H9 (cell line): Measurements from ENCODE around the gene SHANK3. TPM values are rescaled to one million over a fixed set of nuclear protein-coding genes. Genes with fewer than 3 reads are reported as not detected.

Experiments used
- DNase-seq: peaks from one replicate; pipeline ENCODE4 v3.0.0-alpha.2; 2017
- H2AFZ ChIP-seq: one replicate; pipeline ENCODE4 v1.6.1; 2013; ENCODE audit warnings: mild to moderate bottlenecking, low read length, control low read depth, moderate library complexity
- H2AK5ac ChIP-seq: 2 replicates; pipeline ENCODE4 v1.6.1; 2013; ENCODE audit warnings: low read length, control low read depth, mixed read lengths; ENCODE audit not compliant: insufficient read length
- H2BK120ac ChIP-seq: one replicate; pipeline ENCODE4 v1.6.1; 2013; ENCODE audit warnings: low read depth, mild to moderate bottlenecking, low read length, control low read depth, inconsistent platforms; ENCODE audit not compliant: poor library complexity, severe bottlenecking
- H2BK12ac ChIP-seq: 2 replicates; pipeline ENCODE4 v1.6.1; 2013; ENCODE audit warnings: low read length, control low read depth, mixed read lengths, low read depth; ENCODE audit not compliant: insufficient read length
- H2BK15ac ChIP-seq: 2 replicates; pipeline ENCODE4 v1.6.1; 2013; ENCODE audit warnings: low read depth, low read length, control low read depth
- H2BK20ac ChIP-seq: one replicate; pipeline ENCODE4 v1.6.1; 2013; ENCODE audit warnings: low read depth, mild to moderate bottlenecking, low read length, control low read depth, inconsistent platforms; ENCODE audit not compliant: poor library complexity, severe bottlenecking
- H2BK5ac ChIP-seq: 2 replicates; pipeline ENCODE4 v1.6.1; 2013; ENCODE audit warnings: low read length, control low read depth, mixed read lengths; ENCODE audit not compliant: insufficient read length
- H3K14ac ChIP-seq: 2 replicates; pipeline ENCODE4 v1.6.1; 2013; ENCODE audit warnings: low read length, control low read depth; ENCODE audit not compliant: insufficient read depth
- H3K18ac ChIP-seq: 2 replicates; pipeline ENCODE4 v1.6.1; 2013; ENCODE audit warnings: low read depth, mild to moderate bottlenecking, mixed read lengths, low read length, control low read depth; ENCODE audit not compliant: insufficient read length
- H3K23ac ChIP-seq: 2 replicates; pipeline ENCODE4 v1.6.1; 2013; ENCODE audit warnings: low read length, control low read depth, mixed read lengths, low read depth; ENCODE audit not compliant: insufficient read length
- H3K23me2 ChIP-seq: 2 replicates; pipeline ENCODE4 v1.6.1; 2013; ENCODE audit warnings: low read depth, mild to moderate bottlenecking, mixed read lengths, low read length, control low read depth; ENCODE audit not compliant: insufficient read length, poor library complexity, severe bottlenecking
- H3K27ac ChIP-seq: 2 replicates; pipeline ENCODE4 v1.5.1; 2013; ENCODE audit warnings: low read length, control low read depth, mixed read lengths, low read depth; ENCODE audit not compliant: insufficient read length
- H3K27me3 ChIP-seq: 2 replicates; pipeline ENCODE4 v1.6.1; 2013; ENCODE audit warnings: low read length, control low read depth, inconsistent platforms; ENCODE audit not compliant: insufficient read depth
- H3K4ac ChIP-seq: 2 replicates; pipeline ENCODE4 v1.6.1; 2013; ENCODE audit warnings: low read depth, mild to moderate bottlenecking, control low read depth, inconsistent platforms, low read length, moderate library complexity
- H3K4me1 ChIP-seq: 2 replicates; pipeline ENCODE4 v1.6.1; 2013; ENCODE audit warnings: low read length, control low read depth, inconsistent platforms; ENCODE audit not compliant: insufficient read depth
- H3K4me2 ChIP-seq: 2 replicates; pipeline ENCODE4 v1.6.1; 2013; ENCODE audit warnings: low read length, control low read depth, mixed read lengths; ENCODE audit not compliant: insufficient read length, insufficient read depth
- H3K56ac ChIP-seq: 2 replicates; pipeline ENCODE4 v1.6.1; 2013; ENCODE audit warnings: low read depth, mild to moderate bottlenecking, mixed read lengths, low read length, control low read depth; ENCODE audit not compliant: insufficient read length
- H3K79me1 ChIP-seq: 2 replicates; pipeline ENCODE4 v1.6.1; 2013; ENCODE audit warnings: low read depth, mild to moderate bottlenecking, moderate library complexity, low read length, control low read depth, inconsistent platforms; ENCODE audit not compliant: insufficient read depth, poor library complexity, severe bottlenecking
- H3K79me2 ChIP-seq: 2 replicates; pipeline ENCODE4 v1.6.1; 2013; ENCODE audit warnings: low read length, control low read depth, inconsistent platforms; ENCODE audit not compliant: insufficient read depth
- H3K9ac ChIP-seq: 2 replicates; pipeline ENCODE4 v1.6.1; 2013; ENCODE audit warnings: low read length, control low read depth, mixed read lengths; ENCODE audit not compliant: insufficient read length; ENCODE audit errors: extremely low read depth
- H3K9me3 ChIP-seq: one replicate; pipeline ENCODE4 v1.6.1; 2013; ENCODE audit warnings: low read depth, low read length, inconsistent platforms; ENCODE audit not compliant: control insufficient read depth
- H3T11ph ChIP-seq: one replicate; pipeline ENCODE4 v1.6.1; 2013; ENCODE audit warnings: mild to moderate bottlenecking, low read length, control low read depth, inconsistent platforms
- H4K20me1 ChIP-seq: one replicate; pipeline ENCODE4 v1.6.1; 2013; ENCODE audit not compliant: control insufficient read depth, insufficient read length, insufficient read depth
- H4K5ac ChIP-seq: 2 replicates; pipeline ENCODE4 v1.6.1; 2013; ENCODE audit warnings: low read depth, mild to moderate bottlenecking, mixed read lengths, low read length, control low read depth; ENCODE audit not compliant: insufficient read length
- H4K8ac ChIP-seq: replicated peaks from 2 replicates; pipeline ENCODE4 v1.6.1; 2013; ENCODE audit warnings: low read length, control low read depth, mixed read lengths, low read depth; ENCODE audit not compliant: insufficient read length
- H4K91ac ChIP-seq: 2 replicates; pipeline ENCODE4 v1.6.1; 2013; ENCODE audit warnings: low read depth, mild to moderate bottlenecking, moderate library complexity, mixed read lengths, low read length, control low read depth; ENCODE audit not compliant: insufficient read length
- H3K27ac Mint-ChIP-seq, 3 experiments: 2 replicates in 2 of 3; 3 replicates in 1 of 3; pipeline ENCODE4 v1.8.0; 2020 to 2021; ENCODE audit warnings: mixed read lengths in 3 of 3, mild to moderate bottlenecking in 1 of 3, moderate library complexity in 1 of 3
- H3K27me3 Mint-ChIP-seq: 2 replicates; pipeline ENCODE4 v1.8.0; 2021; ENCODE audit warnings: low read depth, mild to moderate bottlenecking, moderate library complexity, mixed read lengths
- H3K36me3 Mint-ChIP-seq, 3 experiments: 2 replicates in 2 of 3; 3 replicates in 1 of 3; pipeline ENCODE4 v1.8.0; 2020 to 2021; ENCODE audit warnings: low read depth in 3 of 3, mixed read lengths in 3 of 3; ENCODE audit not compliant: insufficient read depth in 1 of 3
- H3K4me1 Mint-ChIP-seq, 2 experiments: 2 replicates each; pipeline ENCODE4 v1.8.0; 2020; ENCODE audit warnings: mixed read lengths in 2 of 2
- H3K4me3 Mint-ChIP-seq, 2 experiments: 2 replicates in 1 of 2; 3 replicates in 1 of 2; pipeline ENCODE4 v1.8.0; 2020 to 2021; ENCODE audit warnings: mild to moderate bottlenecking in 2 of 2, mixed read lengths in 2 of 2, moderate library complexity in 1 of 2
- H3K9me3 Mint-ChIP-seq, 2 experiments: 2 replicates in 1 of 2; 3 replicates in 1 of 2; pipeline ENCODE4 v1.8.0; 2020; ENCODE audit warnings: mild to moderate bottlenecking in 2 of 2, mixed read lengths in 2 of 2, moderate library complexity in 1 of 2
- WGBS: extraction: QIAGEN DNeasy Blood & Tissue Kit; methylation state at CpG from one replicate; pipeline ENCODE4 v1.1.7; 2013; ENCODE audit warnings: missing lambda C conversion rate, low lambda C conversion rate, mixed read lengths; ENCODE audit not compliant: insufficient read length; ENCODE audit errors: extremely low coverage; 5-methylcytosine and 5-hydroxymethylcytosine counted together
- total RNA-seq: library from RNA; stranded (reverse); gene quantifications from 2 replicates; pipeline ENCODE4 v1.2.1, GENCODE V29; 2021
- TF ChIP-seq, protein P1 (sequence below): fragments of 200-600 bp; sonication (generic); conservative IDR thresholded peaks from 3 replicates; pipeline ENCODE4 v1.8.0; 2021; ENCODE audit warnings: antibody characterized with exemption, mild to moderate bottlenecking

SHANK3 gene
- total RNA-seq, 1 experiment from 2014 or later, result 8.7 TPM

DNA sequence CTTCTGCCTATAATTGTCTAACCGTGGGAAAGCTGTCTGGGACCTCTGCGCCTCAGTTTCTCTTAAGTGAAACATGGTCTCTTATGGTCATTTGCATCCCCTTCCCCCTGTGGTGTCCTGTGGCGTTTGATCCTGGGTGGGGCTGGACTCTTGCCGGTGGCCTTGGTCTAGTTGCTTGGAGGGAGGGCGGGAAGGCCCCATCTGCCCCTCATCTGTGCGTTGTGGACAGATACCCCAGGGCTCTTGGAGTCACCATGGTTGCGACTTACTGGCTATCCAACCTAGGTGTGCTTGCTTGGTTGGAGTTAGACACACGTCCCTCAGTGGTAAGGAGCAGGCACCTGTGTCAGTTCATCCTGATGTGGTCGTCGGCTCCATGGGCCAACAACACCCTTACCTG, 15.2 kb downstream of the SHANK3 start:
- H3K9me3 ChIP-seq, result no peaks in the 10 kb centered on the region
- H3K27ac ChIP-seq, result no peak overlapping the region
- Mint-ChIP-seq H3K27ac (peak overlapping the region in 1 of 3 experiments; percentile 63; a peak in 1 of 7 replicates), H3K9me3 (peaks cover 11 to 12% of the 10 kb centered on the region in 2 experiments; a peak in 4 of 5 replicates), H3K36me3 (peaks cover 14 to 26% (median 19%) of the 10 kb centered on the region in 3 experiments), H3K27me3 (peaks cover 14% of the 10 kb centered on the region), H3K4me3 (no peak overlapping the region), H3K4me1 (peaks cover 2 to 6% of the 10 kb centered on the region in 2 experiments; a peak in 3 of 4 replicates)
- no peak overlapping the region for H3K4me2 ChIP-seq
- no peak overlapping the region for H3T11ph ChIP-seq
- no peaks in the 10 kb centered on the region for H3K27me3 ChIP-seq
- no peak overlapping the region for H2BK20ac ChIP-seq
- no peak overlapping the region for H2AK5ac ChIP-seq
- H2AFZ ChIP-seq, result no peak overlapping the region
- TF ChIP-seq, protein P1, sequence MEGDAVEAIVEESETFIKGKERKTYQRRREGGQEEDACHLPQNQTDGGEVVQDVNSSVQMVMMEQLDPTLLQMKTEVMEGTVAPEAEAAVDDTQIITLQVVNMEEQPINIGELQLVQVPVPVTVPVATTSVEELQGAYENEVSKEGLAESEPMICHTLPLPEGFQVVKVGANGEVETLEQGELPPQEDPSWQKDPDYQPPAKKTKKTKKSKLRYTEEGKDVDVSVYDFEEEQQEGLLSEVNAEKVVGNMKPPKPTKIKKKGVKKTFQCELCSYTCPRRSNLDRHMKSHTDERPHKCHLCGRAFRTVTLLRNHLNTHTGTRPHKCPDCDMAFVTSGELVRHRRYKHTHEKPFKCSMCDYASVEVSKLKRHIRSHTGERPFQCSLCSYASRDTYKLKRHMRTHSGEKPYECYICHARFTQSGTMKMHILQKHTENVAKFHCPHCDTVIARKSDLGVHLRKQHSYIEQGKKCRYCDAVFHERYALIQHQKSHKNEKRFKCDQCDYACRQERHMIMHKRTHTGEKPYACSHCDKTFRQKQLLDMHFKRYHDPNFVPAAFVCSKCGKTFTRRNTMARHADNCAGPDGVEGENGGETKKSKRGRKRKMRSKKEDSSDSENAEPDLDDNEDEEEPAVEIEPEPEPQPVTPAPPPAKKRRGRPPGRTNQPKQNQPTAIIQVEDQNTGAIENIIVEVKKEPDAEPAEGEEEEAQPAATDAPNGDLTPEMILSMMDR, result no peak
- no peak overlapping the region for H3K14ac ChIP-seq
- no peak overlapping the region for H3K56ac ChIP-seq
- DNase-seq, result no peak
- no peaks in the 10 kb centered on the region for H3K79me2 ChIP-seq
- H2BK15ac ChIP-seq, result no peak overlapping the region
- no peak overlapping the region for H4K5ac ChIP-seq
- H2BK120ac ChIP-seq, result no peak overlapping the region
- H3K9ac ChIP-seq, result no peak overlapping the region
- no peak overlapping the region for H3K23ac ChIP-seq
- H4K20me1 ChIP-seq, result no peaks in the 10 kb centered on the region
- H3K4me1 ChIP-seq, result no peaks in the 10 kb centered on the region
- no peak overlapping the region for H2BK5ac ChIP-seq
- no peak overlapping the region for H3K4ac ChIP-seq
- H4K91ac ChIP-seq, result no peak overlapping the region
- WGBS, result no CpG with 5 or more reads among the region's 10 CpGs
- peaks cover 2% of the 10 kb centered on the region for H3K23me2 ChIP-seq
- H2BK12ac ChIP-seq, result no peak overlapping the region
- no peak overlapping the region for H4K8ac ChIP-seq
- no peak overlapping the region for H3K18ac ChIP-seq
- H3K79me1 ChIP-seq, result no peaks in the 10 kb centered on the region
